GM21619 (cell line): ENCODE data around the gene GABRD.

Experiments used
- ATAC-seq: cut with Tn5 transposase; IDR thresholded peaks from one replicate; pipeline ENCODE4 v1.9.1; 2021; ENCODE audit not compliant: unreplicated experiment

Gene GABRD

GRCh38 chr1:2072891-2073290 is 53.7 kb downstream of the GABRD start:
- no peak for ATAC-seq

- ATAC-seq = no peak
These were observed 54.5 kb downstream of the GABRD start for GRCh38 chr1:2073382-2074230.

- ATAC-seq = no peak
These were observed 55.3 kb downstream of the GABRD start for GRCh38 chr1:2074396-2074795.

- ATAC-seq = no peak
These were observed 56.0 kb downstream of the GABRD start for GRCh38 chr1:2074944-2075740.

- ATAC-seq = no peak
These were observed 57.7 kb downstream of the GABRD start for GRCh38 chr1:2076826-2077225.

- no peak for ATAC-seq
These were observed 59.0 kb downstream of the GABRD start for GRCh38 chr1:2078170-2078569.

- ATAC-seq = no peak
These were observed 60.4 kb downstream of the GABRD start for GRCh38 chr1:2079396-2080085.

- no peak for ATAC-seq
These were observed 61.0 kb downstream of the GABRD start for GRCh38 chr1:2080140-2080539.
